Metanephros (tissue), 2 donors: ENCODE data around the gene KBTBD6. TPM values are rescaled to one million over a fixed set of nuclear protein-coding genes. Genes with fewer than 3 reads are reported as not detected.

Experiments
- small RNA-seq: library from RNA; depleted of rRNA; stranded (forward); fragments of <200 nt; gene quantifications from one replicate; pipeline ENCODE3, GENCODE V24; 2014; ENCODE audit warnings: low replicate concordance
- total RNA-seq: library from RNA; depleted of rRNA; stranded (reverse); fragments of >200 nt; gene quantifications from one replicate; pipeline ENCODE4 v1.2.3, GENCODE V29; 2014

The KBTBD6 gene
- total RNA-seq, result 14.9 TPM

GRCh38 chr13:41132512-41133152, at the start of gene KBTBD6:
Gene KBTBD6, minus strand, starts transcription at chr13:41132802. Its CDS starts 291 bp downstream, at chr13:41132511.

Small RNA genes within 50 kb of the gene (small RNA-seq; reads per million reads assigned to genes)
- gene MIR3168, result not detected
- not detected for gene RN7SL597P

Other genes starting within 250 kb of the KBTBD6 start
- 77.8 TPM for gene ELF1, start 113.5 kb downstream of the KBTBD6 start, total RNA-seq
- gene WBP4, start 71.3 kb downstream of the KBTBD6 start, total RNA-seq, result 6.7 TPM
- 16.1 TPM for gene KBTBD7, start 61.8 kb upstream of the KBTBD6 start, total RNA-seq
- gene MTRF1, start 130.8 kb upstream of the KBTBD6 start, total RNA-seq, result 11.9 TPM
- gene NAA16, start 178.5 kb upstream of the KBTBD6 start, total RNA-seq, result 33.6 TPM